ENCODE data around the gene CAMTA1.
A peak's percentile ranks its signal among the peaks of the same experiment; 100 is the strongest.

CAMTA1 gene

GRCh38 chr1:6950001-6950765, 164.9 kb downstream of the CAMTA1 start:
- no peak for DNase-seq (ENCODE audit: low read depth in 1 of 2, low spot score in 1 of 2)
- in situ Hi-C loops (cut with HindIII; ENCODE audit: low pct_unique_long_range_greater_than_20kb, low sequenced_read_pairs), result no loop called here
- no peak for TF ChIP-seq JUND (IDR thresholded peaks at IDR 0.05; ENCODE audit: low read depth)

GRCh38 chr1:6951536-6951935, 166.3 kb downstream of the CAMTA1 start:
- DNase-seq (ENCODE audit: low read depth in 1 of 2, low spot score in 1 of 2), result no peak
- no peak for TF ChIP-seq JUND (IDR thresholded peaks at IDR 0.05; ENCODE audit: low read depth)
- in situ Hi-C loops (cut with HindIII; ENCODE audit: low pct_unique_long_range_greater_than_20kb, low sequenced_read_pairs), result no loop called here

GRCh38 chr1:6953216-6953615, 168.0 kb downstream of the CAMTA1 start:
- no peak for TF ChIP-seq JUND (IDR thresholded peaks at IDR 0.05; ENCODE audit: low read depth)
- in situ Hi-C loops (cut with HindIII; ENCODE audit: low pct_unique_long_range_greater_than_20kb, low sequenced_read_pairs), result no loop called here
- no peak for DNase-seq (ENCODE audit: low read depth in 1 of 2, low spot score in 1 of 2)

GRCh38 chr1:6953907-6954364, 168.7 kb downstream of the CAMTA1 start:
- DNase-seq (ENCODE audit: low read depth in 1 of 2, low spot score in 1 of 2), result no peak
- in situ Hi-C loops (cut with HindIII; ENCODE audit: low pct_unique_long_range_greater_than_20kb, low sequenced_read_pairs), result no loop called here
- no peak for TF ChIP-seq JUND (IDR thresholded peaks at IDR 0.05; ENCODE audit: low read depth)

GRCh38 chr1:6954591-6954990, 169.3 kb downstream of the CAMTA1 start:
- no peak for DNase-seq (ENCODE audit: low read depth in 1 of 2, low spot score in 1 of 2)
- in situ Hi-C loops (cut with HindIII; ENCODE audit: low pct_unique_long_range_greater_than_20kb, low sequenced_read_pairs), result no loop called here
- TF ChIP-seq JUND (IDR thresholded peaks at IDR 0.05; ENCODE audit: low read depth), result no peak

- peak in 1 of 2 experiments; percentile 61 for DNase-seq (ENCODE audit: low read depth in 1 of 2, low spot score in 1 of 2)
- in situ Hi-C loops (cut with HindIII; ENCODE audit: low pct_unique_long_range_greater_than_20kb, low sequenced_read_pairs), result no loop called here
- TF ChIP-seq JUND (IDR thresholded peaks at IDR 0.05; ENCODE audit: low read depth), result no peak
These were observed 170.3 kb downstream of the CAMTA1 start for GRCh38 chr1:6955357-6956094.

GRCh38 chr1:6956488-6957159, 171.4 kb downstream of the CAMTA1 start:
- no peak for DNase-seq (ENCODE audit: low read depth in 1 of 2, low spot score in 1 of 2)
- TF ChIP-seq JUND (IDR thresholded peaks at IDR 0.05; ENCODE audit: low read depth), result no peak
- in situ Hi-C loops (cut with HindIII; ENCODE audit: low pct_unique_long_range_greater_than_20kb, low sequenced_read_pairs), result no loop called here

- in situ Hi-C loops (cut with HindIII; ENCODE audit: low pct_unique_long_range_greater_than_20kb, low sequenced_read_pairs), result no loop called here
- DNase-seq (ENCODE audit: low read depth in 1 of 2, low spot score in 1 of 2), result no peak
- TF ChIP-seq JUND (IDR thresholded peaks at IDR 0.05; ENCODE audit: low read depth), result no peak
These were observed 172.1 kb downstream of the CAMTA1 start for GRCh38 chr1:6957341-6957740.

- DNase-seq (ENCODE audit: low read depth in 1 of 2, low spot score in 1 of 2), result no peak
- in situ Hi-C loops (cut with HindIII; ENCODE audit: low pct_unique_long_range_greater_than_20kb, low sequenced_read_pairs), result no loop called here
- no peak for TF ChIP-seq JUND (IDR thresholded peaks at IDR 0.05; ENCODE audit: low read depth)
These were observed 173.3 kb downstream of the CAMTA1 start for GRCh38 chr1:6958407-6959030.

- in situ Hi-C loops (cut with HindIII; ENCODE audit: low pct_unique_long_range_greater_than_20kb, low sequenced_read_pairs), result no loop called here
- TF ChIP-seq JUND (IDR thresholded peaks at IDR 0.05; ENCODE audit: low read depth), result no peak
- peak in 1 of 2 experiments; percentile 45 for DNase-seq (ENCODE audit: low read depth in 1 of 2, low spot score in 1 of 2)
These were observed 174.2 kb downstream of the CAMTA1 start for GRCh38 chr1:6959491-6959890.

GRCh38 chr1:6960291-6960811, 175.1 kb downstream of the CAMTA1 start:
- in situ Hi-C loops (cut with HindIII; ENCODE audit: low pct_unique_long_range_greater_than_20kb, low sequenced_read_pairs), result no loop called here
- TF ChIP-seq JUND (IDR thresholded peaks at IDR 0.05; ENCODE audit: low read depth), result no peak
- peak in 1 of 2 experiments; percentile 42 for DNase-seq (ENCODE audit: low read depth in 1 of 2, low spot score in 1 of 2)

GRCh38 chr1:6960860-6961259, 175.6 kb downstream of the CAMTA1 start:
- in situ Hi-C loops (cut with HindIII; ENCODE audit: low pct_unique_long_range_greater_than_20kb, low sequenced_read_pairs), result no loop called here
- TF ChIP-seq JUND (IDR thresholded peaks at IDR 0.05; ENCODE audit: low read depth), result no peak
- DNase-seq (ENCODE audit: low read depth in 1 of 2, low spot score in 1 of 2), result no peak
